Muscle layer of colon (tissue), 2 donors: ENCODE data around the gene RAD51B.
"Not testable (repeated sequence)": the region's sequence is repeated elsewhere in the genome, so short reads cannot be mapped to it uniquely, and the experiment has no call there.

ENCODE experiments used
- H3K27ac ChIP-seq: one replicate; pipeline ENCODE4 v1.7.0; 2013; ENCODE audit warnings: low read depth, mild to moderate bottlenecking, low read length, moderate library complexity
- H3K27me3 ChIP-seq, 2 donors: one replicate each; pipeline ENCODE4 v1.7.0; 2013; ENCODE audit warnings: low read length in 2 of 2, mild to moderate bottlenecking in 2 of 2; ENCODE audit not compliant: insufficient read depth in 2 of 2, control insufficient read depth in 1 of 2
- H3K36me3 ChIP-seq: one replicate; pipeline ENCODE4 v1.7.0; 2013; ENCODE audit warnings: mild to moderate bottlenecking, low read length; ENCODE audit not compliant: insufficient read depth
- H3K4me1 ChIP-seq: one replicate; pipeline ENCODE4 v1.7.0; 2013; ENCODE audit warnings: mild to moderate bottlenecking, low read length; ENCODE audit not compliant: insufficient read depth
- H3K4me3 ChIP-seq, 2 donors: one replicate each; pipeline ENCODE4 v1.7.0; 2013; ENCODE audit warnings: low read length in 2 of 2, low read depth in 1 of 2, mild to moderate bottlenecking in 1 of 2, moderate library complexity in 1 of 2
- H3K9ac ChIP-seq: one replicate; pipeline ENCODE4 v1.7.0; 2013; ENCODE audit warnings: low read length
- H3K9me3 ChIP-seq: one replicate; pipeline ENCODE4 v1.7.0; 2013; ENCODE audit warnings: mild to moderate bottlenecking, low read length
- donor health status: abdominal sarcoma.
- donor health status: Adenocarcinoma of cecum.

Gene RAD51B

DNA sequence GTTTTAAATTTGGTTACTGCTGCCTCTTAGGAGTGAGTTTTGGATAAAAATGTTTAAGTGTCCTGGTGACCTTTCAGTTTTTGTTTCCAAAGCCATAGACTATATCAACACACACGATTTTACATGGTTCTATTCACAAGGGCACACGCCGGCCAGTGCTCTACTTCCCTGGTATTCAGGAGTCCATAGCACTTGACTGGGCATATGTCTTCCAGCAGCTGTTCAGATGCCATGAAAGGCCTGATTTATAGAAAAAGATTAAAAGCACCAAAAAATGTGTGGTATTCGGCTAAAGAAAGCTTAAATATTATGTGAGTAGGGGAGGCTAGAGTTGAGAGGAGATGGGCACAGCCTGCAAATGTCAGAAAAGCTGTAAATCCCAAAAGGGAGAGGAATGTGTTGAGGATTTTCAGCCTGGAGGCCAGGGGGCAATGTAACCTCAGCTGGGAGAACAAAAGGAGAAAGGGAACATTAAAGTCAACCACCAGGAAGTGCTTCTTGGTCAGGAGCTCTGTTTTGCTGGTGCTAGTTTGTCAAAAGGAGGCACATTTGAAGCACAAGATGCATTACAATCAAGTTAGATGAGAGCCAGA is 478.4 kb downstream of the RAD51B start:
- peaks cover 30% of the 10 kb centered on the region for H3K4me1 ChIP-seq
- H3K27ac ChIP-seq = no peak overlapping the region
- H3K9ac ChIP-seq = no peak overlapping the region
- H3K36me3 ChIP-seq = no peaks in the 10 kb centered on the region
- H3K27me3 ChIP-seq = no peaks in the 10 kb centered on the region
- no peak overlapping the region for H3K4me3 ChIP-seq
- H3K9me3 ChIP-seq = no peaks in the 10 kb centered on the region

DNA sequence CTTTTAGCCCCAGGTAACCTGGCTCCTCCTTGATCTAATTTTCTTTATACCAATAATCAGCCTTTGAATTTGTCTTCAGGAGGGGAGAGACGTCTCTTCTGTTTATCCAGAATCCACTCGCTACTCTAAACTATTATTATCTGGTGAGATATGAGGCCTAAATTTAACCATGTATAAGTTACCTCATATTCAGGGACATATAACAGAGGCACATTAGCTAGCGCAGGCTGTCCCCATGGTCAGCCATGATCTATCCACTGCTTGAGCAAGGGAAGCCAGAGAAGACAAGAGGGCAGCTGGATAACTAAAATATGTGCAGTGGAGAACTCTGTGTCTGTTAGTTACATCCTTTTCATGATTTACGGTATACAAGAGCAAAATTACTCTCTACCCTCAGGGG is 481.0 kb downstream of the RAD51B start:
- Histone ChIP-seq H3K9me3 (no peaks in the 10 kb centered on the region), H3K9ac (no peak overlapping the region), H3K27ac (no peak overlapping the region), H3K36me3 (no peaks in the 10 kb centered on the region), H3K4me3 (no peak overlapping the region), H3K27me3 (no peaks in the 10 kb centered on the region), H3K4me1 (peaks cover 12% of the 10 kb centered on the region)

GRCh38 chr14:68301219-68301618 is 481.6 kb downstream of the RAD51B start:
- H3K9ac ChIP-seq = no peak overlapping the region
- H3K27me3 ChIP-seq = no peaks in the 10 kb centered on the region
- no peaks in the 10 kb centered on the region for H3K9me3 ChIP-seq
- H3K36me3 ChIP-seq = no peaks in the 10 kb centered on the region
- H3K27ac ChIP-seq = no peak overlapping the region
- H3K4me3 ChIP-seq = no peak overlapping the region
- H3K4me1 ChIP-seq = peaks cover 14% of the 10 kb centered on the region

- not testable (repeated sequence) for H3K27ac ChIP-seq, H3K4me3 ChIP-seq, H3K27me3 ChIP-seq
These were observed 483.4 kb downstream of the RAD51B start for GRCh38 chr14:68302938-68303337.

DNA sequence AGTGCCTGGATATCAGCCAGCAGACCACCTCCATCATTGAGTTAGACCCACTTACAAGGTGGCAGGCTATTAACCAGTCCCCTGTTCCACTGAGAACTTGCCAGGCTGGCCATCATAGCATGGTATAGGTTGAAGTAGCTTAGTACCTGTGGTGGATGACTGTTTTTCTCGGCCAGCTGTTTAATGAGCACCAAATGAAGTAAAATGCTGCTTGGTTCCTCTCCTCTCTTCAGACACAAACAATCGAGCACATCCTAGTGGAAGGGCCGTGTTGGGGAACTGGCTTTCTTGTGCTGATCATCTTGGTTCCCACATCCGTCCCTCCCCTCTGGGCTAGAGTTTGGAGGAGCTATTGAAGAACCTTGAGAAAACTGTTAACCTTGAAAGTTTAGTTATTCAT is 486.2 kb downstream of the RAD51B start:
- no peaks in the 10 kb centered on the region for H3K9me3 ChIP-seq
- peaks cover 34% of the 10 kb centered on the region for H3K4me1 ChIP-seq
- no peak overlapping the region for H3K9ac ChIP-seq
- no peaks in the 10 kb centered on the region for H3K27me3 ChIP-seq
- H3K36me3 ChIP-seq = no peaks in the 10 kb centered on the region
- H3K4me3 ChIP-seq = no peak overlapping the region
- H3K27ac ChIP-seq = no peak overlapping the region

More at GRCh38 chr14:68302938-68303337, 483.4 kb downstream of the RAD51B start:
- not testable (repeated sequence) for H3K9ac ChIP-seq, H3K36me3 ChIP-seq, H3K9me3 ChIP-seq
- peaks cover 24% of the 10 kb centered on the region for H3K4me1 ChIP-seq

DNA sequence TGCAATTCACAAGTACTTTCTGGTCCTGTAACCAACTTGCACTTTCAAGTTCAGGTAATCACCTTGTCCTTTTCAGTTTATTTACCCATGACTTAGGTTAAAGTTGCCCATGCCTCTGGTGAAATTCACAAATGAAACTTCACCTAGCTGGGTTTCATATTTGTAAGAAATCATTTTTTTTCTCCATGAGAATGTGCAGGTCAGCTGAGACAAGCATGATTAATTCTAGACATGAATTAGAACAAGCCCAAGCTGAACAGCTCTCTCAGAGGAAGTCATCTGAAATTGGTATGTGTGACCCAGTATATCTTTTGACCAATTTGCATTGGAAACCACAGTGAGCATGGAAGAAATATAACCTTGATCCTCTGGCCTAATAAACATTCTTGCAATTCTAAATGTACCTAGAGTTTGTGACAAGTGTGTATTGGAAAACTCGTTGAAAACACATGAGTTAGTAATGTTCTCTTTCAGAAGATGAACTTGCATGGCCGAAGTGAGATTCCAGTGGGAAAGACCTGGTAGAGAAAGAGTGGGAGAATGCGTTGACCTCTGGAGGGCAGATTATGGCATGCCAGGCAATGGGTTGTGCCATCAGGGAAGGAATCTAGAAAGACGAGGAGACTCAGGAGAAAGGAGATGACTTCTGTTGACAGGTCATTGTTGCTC is 486.8 kb downstream of the RAD51B start:
- H3K4me1 ChIP-seq = peaks cover 34% of the 10 kb centered on the region
- H3K4me3 ChIP-seq = no peak overlapping the region
- no peaks in the 10 kb centered on the region for H3K36me3 ChIP-seq
- H3K27ac ChIP-seq = peak overlapping the region; percentile 81
- H3K9ac ChIP-seq = no peak overlapping the region
- H3K9me3 ChIP-seq = no peaks in the 10 kb centered on the region
- no peaks in the 10 kb centered on the region for H3K27me3 ChIP-seq

GRCh38 chr14:68306934-68307789 is 487.6 kb downstream of the RAD51B start:
- Histone ChIP-seq H3K9ac (no peak overlapping the region), H3K27ac (peak overlapping the region; percentile 81), H3K4me3 (no peak overlapping the region), H3K36me3 (no peaks in the 10 kb centered on the region), H3K27me3 (no peaks in the 10 kb centered on the region), H3K9me3 (no peaks in the 10 kb centered on the region), H3K4me1 (peaks cover 34% of the 10 kb centered on the region)

- H3K9me3 ChIP-seq = no peaks in the 10 kb centered on the region
- H3K4me1 ChIP-seq = peaks cover 34% of the 10 kb centered on the region
- no peak overlapping the region for H3K9ac ChIP-seq
- no peaks in the 10 kb centered on the region for H3K36me3 ChIP-seq
- peak overlapping the region; percentile 81 for H3K27ac ChIP-seq
- no peak overlapping the region for H3K4me3 ChIP-seq
- no peaks in the 10 kb centered on the region for H3K27me3 ChIP-seq
These were observed 488.2 kb downstream of the RAD51B start for GRCh38 chr14:68307790-68308168.

GRCh38 chr14:68308726-68309520 is 489.3 kb downstream of the RAD51B start:
- peak overlapping the region; percentile 81 for H3K27ac ChIP-seq
- H3K9ac ChIP-seq = no peak overlapping the region
- no peaks in the 10 kb centered on the region for H3K9me3 ChIP-seq
- H3K36me3 ChIP-seq = no peaks in the 10 kb centered on the region
- no peaks in the 10 kb centered on the region for H3K27me3 ChIP-seq
- peak overlapping the region in 1 of 2 donors; percentile 29 for H3K4me3 ChIP-seq
- H3K4me1 ChIP-seq = peaks cover 34% of the 10 kb centered on the region

GRCh38 chr14:68309616-68310015 is 490.0 kb downstream of the RAD51B start:
- Histone ChIP-seq H3K36me3 (no peaks in the 10 kb centered on the region), H3K9ac (no peak overlapping the region), H3K4me3 (no peak overlapping the region), H3K27ac (peak overlapping the region; percentile 81), H3K4me1 (peaks cover 34% of the 10 kb centered on the region), H3K27me3 (no peaks in the 10 kb centered on the region), H3K9me3 (no peaks in the 10 kb centered on the region)

DNA sequence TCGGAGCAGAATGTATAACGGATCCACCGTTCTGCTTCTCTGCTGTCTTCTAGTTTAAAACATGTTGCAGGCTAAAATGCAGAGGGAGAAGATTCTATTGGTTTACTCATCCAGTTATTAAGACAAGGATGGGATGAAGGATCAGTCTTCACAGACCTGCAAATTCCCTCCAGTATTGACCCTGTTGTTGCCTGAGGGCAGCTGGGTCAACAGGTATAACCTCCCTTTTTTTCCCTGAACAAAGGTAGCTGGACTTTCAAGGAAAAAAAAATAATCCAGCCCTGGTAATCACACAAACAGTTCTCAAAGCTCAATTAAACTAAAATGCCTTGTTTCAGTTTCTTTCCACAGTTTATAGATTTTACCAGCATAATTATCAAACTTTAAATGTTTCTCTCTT is 492.7 kb downstream of the RAD51B start:
- no peak overlapping the region for H3K4me3 ChIP-seq
- no peaks in the 10 kb centered on the region for H3K36me3 ChIP-seq
- H3K9ac ChIP-seq = no peak overlapping the region
- H3K27me3 ChIP-seq = no peaks in the 10 kb centered on the region
- peaks cover 28% of the 10 kb centered on the region for H3K4me1 ChIP-seq
- no peaks in the 10 kb centered on the region for H3K9me3 ChIP-seq
- H3K27ac ChIP-seq = no peak overlapping the region
